OCI-LY7 (cell line): ENCODE data around the gene STPG4. TPM values are rescaled to one million over a fixed set of nuclear protein-coding genes. Genes with fewer than 3 reads are reported as not detected.

Experiments
- BruUV-seq: library from RNA; stranded (reverse); fragments of 400-500 nt; replicated peaks from 2 replicates; lab custom pipeline; 2021; lab: Mats Ljungman, UMichigan
- CTCF ChIA-PET: fragments of 300-600 bp; sonication (Branson Sonifier 250); formaldehyde crosslinking; loops from one replicate; lab custom pipeline; 2022; ENCODE audit warnings: antibody characterized with exemption; ENCODE audit not compliant: unreplicated experiment; lab: Charles Lee
- POLR2A ChIA-PET: fragments of 300-600 bp; sonication (Branson Sonifier 250); formaldehyde crosslinking; loops from one replicate; lab custom pipeline; 2022; ENCODE audit warnings: antibody characterized with exemption; lab: Charles Lee
- DNase-seq: peaks from one replicate; pipeline ENCODE4 v3.0.0-alpha.2; 2015; ENCODE audit warnings: low spot score
- H2AFZ ChIP-seq: fragments of 200-600 bp; sonication (generic), shearing (Covaris generic); 2 replicates; pipeline ENCODE4 v1.6.1; 2014; ENCODE audit warnings: mild to moderate bottlenecking, antibody characterized with exemption, low read length, moderate library complexity
- H3K27ac ChIP-seq: fragments of 200-600 bp; sonication (generic); 2 replicates; pipeline ENCODE4 v1.5.1; 2014; ENCODE audit warnings: mixed run types, low read depth, mild to moderate bottlenecking, moderate library complexity, low read length, inconsistent platforms; ENCODE audit not compliant: poor library complexity, severe bottlenecking
- H3K36me3 ChIP-seq: fragments of 200-600 bp; sonication (generic); 2 replicates; pipeline ENCODE4 v1.6.1; 2014; ENCODE audit warnings: mild to moderate bottlenecking, antibody characterized with exemption, low read length, moderate library complexity, mixed read lengths; ENCODE audit not compliant: insufficient read depth
- H3K4me1 ChIP-seq: fragments of 200-600 bp; sonication (generic); 2 replicates; pipeline ENCODE4 v1.5.1; 2014; ENCODE audit warnings: mild to moderate bottlenecking, low read length; ENCODE audit not compliant: insufficient read depth, poor library complexity, severe bottlenecking
- H3K4me2 ChIP-seq: fragments of 200-600 bp; sonication (generic); 2 replicates; pipeline ENCODE4 v1.6.1; 2014; ENCODE audit warnings: mild to moderate bottlenecking, low read length
- H3K4me3 ChIP-seq: fragments of 200-600 bp; sonication (generic); 2 replicates; pipeline ENCODE4 v1.5.1; 2014; ENCODE audit warnings: mild to moderate bottlenecking, low read depth, low read length; ENCODE audit not compliant: poor library complexity, severe bottlenecking
- H3K79me2 ChIP-seq: fragments of 200-600 bp; sonication (generic); 2 replicates; pipeline ENCODE4 v1.6.1; 2016; ENCODE audit warnings: low read depth, mild to moderate bottlenecking, low read length, moderate library complexity, mixed read lengths; ENCODE audit not compliant: insufficient read depth
- H3K9me2 ChIP-seq: fragments of 200-600 bp; sonication (generic); 2 replicates; pipeline ENCODE4 v1.6.1; 2016; ENCODE audit warnings: mild to moderate bottlenecking, low read length, mixed read lengths; ENCODE audit not compliant: insufficient read depth
- H3K9me3 ChIP-seq: fragments of 200-600 bp; sonication (generic); 2 replicates; pipeline ENCODE4 v1.6.1; 2014; ENCODE audit warnings: mild to moderate bottlenecking, mixed run types, low read length, mixed read lengths
- H4K20me1 ChIP-seq: fragments of 200-600 bp; sonication (generic); 2 replicates; pipeline ENCODE4 v1.6.1; 2014; ENCODE audit warnings: mild to moderate bottlenecking, antibody characterized with exemption, low read length, moderate library complexity, mixed read lengths; ENCODE audit not compliant: insufficient read depth
- CTCF ChIP-seq: fragments of 200-600 bp; sonication (generic); conservative IDR thresholded peaks from 2 replicates; pipeline ENCODE4 v1.5.1; 2014; ENCODE audit warnings: mild to moderate bottlenecking, antibody characterized with exemption, low read length, moderate library complexity, mixed read lengths
- EZH2phosphoT487 ChIP-seq: fragments of 200-600 bp; sonication (generic); IDR thresholded peaks from 2 replicates; pipeline ENCODE4 v1.6.1; 2018; ENCODE audit warnings: low read depth, borderline replicate concordance, mild to moderate bottlenecking, mixed run types, antibody characterized with exemption, low read length, moderate library complexity, mixed read lengths
- intact Hi-C: fragments of 100-400 bp; cut with micrococcal nuclease; formaldehyde crosslinking; loops from one replicate; pipeline ENCODE4 v1.10.0; 2022; ENCODE audit not compliant: unreplicated experiment
- total RNA-seq, 2 experiments: library from RNA; depleted of rRNA in 1 of 2; stranded (reverse); fragments of >200 nt in 1 of 2; shearing (Covaris generic) in 1 of 2; gene quantifications; 2 replicates each; pipeline ENCODE4 v1.2.3, GENCODE V29; 2014 to 2022

Gene STPG4
- total RNA-seq, 2 experiments from 2014 or later: 0.68 TPM; not detected in 1

GRCh38 chr2:47078541-47079482 is 76.3 kb downstream of the STPG4 start:
- no peak overlapping the region for H3K27ac ChIP-seq
- H4K20me1 ChIP-seq: no peaks in the 10 kb centered on the region
- TF ChIP-seq EZH2phosphoT487 (no peak), CTCF (no peak)
- intact Hi-C loops: loop anchor here (10.0 kb wide), 1 partner anchor 246 kb away; no protein-coding TSS in a partner anchor
- no peak for DNase-seq
- no peak overlapping the region for H3K4me3 ChIP-seq
- H3K4me2 ChIP-seq: no peak overlapping the region
- POLR2A ChIA-PET: interaction anchor here (0.6 kb wide), 2 partner anchors 25 to 212 kb away, joined by 3 read pairs; no protein-coding TSS in a partner anchor
- no peaks in the 10 kb centered on the region for H3K4me1 ChIP-seq
- H3K79me2 ChIP-seq: no peaks in the 10 kb centered on the region
- no peaks in the 10 kb centered on the region for H3K9me3 ChIP-seq
- no peaks in the 10 kb centered on the region for H3K9me2 ChIP-seq
- peaks cover 10% of the 10 kb centered on the region; the same call in 1 of the 2 replicates for H3K36me3 ChIP-seq
- CTCF ChIA-PET: no interaction called here
- no TSS peak for BruUV-seq
- no peak overlapping the region for H2AFZ ChIP-seq

GRCh38 chr2:47077442-47078117 is 77.5 kb downstream of the STPG4 start:
- Histone ChIP-seq H3K27ac (no peak overlapping the region), H3K4me2 (no peak overlapping the region), H3K4me3 (no peak overlapping the region), H3K9me2 (no peaks in the 10 kb centered on the region), H3K36me3 (peaks cover 21% of the 10 kb centered on the region), H3K79me2 (no peaks in the 10 kb centered on the region), H2AFZ (no peak overlapping the region), H3K9me3 (no peaks in the 10 kb centered on the region), H4K20me1 (no peaks in the 10 kb centered on the region), H3K4me1 (peaks cover 4% of the 10 kb centered on the region)
- intact Hi-C loops: loop anchor here (10.0 kb wide), 1 partner anchor 247 kb away; no protein-coding TSS in a partner anchor
- TF ChIP-seq CTCF (no peak), EZH2phosphoT487 (no peak)
- ChIA-PET POLR2A (interaction anchor here (0.5 kb wide), 1 partner anchor 225 kb away, joined by 3 read pairs; no protein-coding TSS in a partner anchor), CTCF (no interaction called here)
- no TSS peak for BruUV-seq
- no peak for DNase-seq
